Trophoblast cell (in vitro differentiated cells and primary cell): ENCODE results near the gene OGFOD2.

Experiments
- DNase-seq, 2 donors: peaks; one replicate each; pipeline ENCODE4 v3.0.0-alpha.2; 2016
- H2AFZ ChIP-seq: 2 replicates; pipeline ENCODE4 v1.6.1; 2013; ENCODE audit warnings: low read length, moderate library complexity, mild to moderate bottlenecking; ENCODE audit not compliant: insufficient read depth, poor library complexity
- H2AK5ac ChIP-seq: 2 replicates; pipeline ENCODE4 v1.6.1; 2013; ENCODE audit warnings: mild to moderate bottlenecking, low read length
- H2BK120ac ChIP-seq: 2 replicates; pipeline ENCODE4 v1.6.1; 2013; ENCODE audit warnings: low read length, mild to moderate bottlenecking, moderate library complexity; ENCODE audit not compliant: insufficient read depth, poor library complexity
- H2BK12ac ChIP-seq: 2 replicates; pipeline ENCODE4 v1.6.1; 2013; ENCODE audit warnings: mild to moderate bottlenecking, low read length, moderate library complexity
- H2BK5ac ChIP-seq: 2 replicates; pipeline ENCODE4 v1.6.1; 2013; ENCODE audit warnings: low read length, low read depth, moderate library complexity, mild to moderate bottlenecking; ENCODE audit not compliant: poor library complexity
- H3K14ac ChIP-seq: 2 replicates; pipeline ENCODE4 v1.6.1; 2013; ENCODE audit warnings: mild to moderate bottlenecking, low read length
- H3K18ac ChIP-seq: 2 replicates; pipeline ENCODE4 v1.6.1; 2013; ENCODE audit warnings: mild to moderate bottlenecking, low read length
- H3K23ac ChIP-seq: 2 replicates; pipeline ENCODE4 v1.6.1; 2013; ENCODE audit warnings: low read length
- H3K27ac ChIP-seq: 2 replicates; pipeline ENCODE4 v1.5.1; 2013; ENCODE audit warnings: low read depth, mild to moderate bottlenecking, inconsistent platforms, low read length, moderate library complexity
- H3K27me3 ChIP-seq: 2 replicates; pipeline ENCODE4 v1.6.1; 2013; ENCODE audit warnings: inconsistent platforms, mild to moderate bottlenecking, low read length, moderate library complexity; ENCODE audit not compliant: insufficient read depth
- H3K36me3 ChIP-seq, 2 experiments: 1 replicate in 1 of 2; 2 replicates in 1 of 2; pipeline ENCODE4 v1.6.1; 2013; ENCODE audit warnings: low read length in 2 of 2, mild to moderate bottlenecking in 2 of 2, moderate library complexity in 1 of 2; ENCODE audit not compliant: insufficient read depth in 2 of 2, control insufficient read depth in 1 of 2
- H3K4ac ChIP-seq: 2 replicates; pipeline ENCODE4 v1.6.1; 2013; ENCODE audit warnings: low read depth, mild to moderate bottlenecking, low read length, moderate library complexity
- H3K4me1 ChIP-seq, 2 experiments: 1 replicate in 1 of 2; 2 replicates in 1 of 2; pipeline ENCODE4 v1.6.1; 2013; ENCODE audit warnings: low read length in 2 of 2, mild to moderate bottlenecking in 2 of 2, moderate library complexity in 1 of 2; ENCODE audit not compliant: insufficient read depth in 2 of 2, control insufficient read depth in 1 of 2
- H3K4me2 ChIP-seq: 2 replicates; pipeline ENCODE4 v1.6.1; 2013; ENCODE audit warnings: inconsistent platforms, mild to moderate bottlenecking, low read length, moderate library complexity
- H3K4me3 ChIP-seq: 2 replicates; pipeline ENCODE4 v1.5.1; 2013; ENCODE audit warnings: mild to moderate bottlenecking, low read depth, low read length, inconsistent platforms
- H3K79me1 ChIP-seq: one replicate; pipeline ENCODE4 v1.6.1; 2013; ENCODE audit warnings: low read length
- H3K79me2 ChIP-seq: 2 replicates; pipeline ENCODE4 v1.6.1; 2013; ENCODE audit warnings: low read length, mild to moderate bottlenecking; ENCODE audit not compliant: control insufficient read depth, insufficient read depth, poor library complexity
- H3K9ac ChIP-seq: 2 replicates; pipeline ENCODE4 v1.6.1; 2013; ENCODE audit warnings: mild to moderate bottlenecking, low read length
- H3K9me3 ChIP-seq: 2 replicates; pipeline ENCODE4 v1.6.1; 2013; ENCODE audit warnings: low read depth, mild to moderate bottlenecking, control low read depth, inconsistent platforms, low read length; ENCODE audit not compliant: insufficient read depth
- H4K12ac ChIP-seq: 2 replicates; pipeline ENCODE4 v1.6.1; 2013; ENCODE audit warnings: low read depth, mild to moderate bottlenecking, low read length, moderate library complexity
- H4K8ac ChIP-seq: 2 replicates; pipeline ENCODE4 v1.6.1; 2013; ENCODE audit warnings: low read depth, mild to moderate bottlenecking, low read length, moderate library complexity
- H4K91ac ChIP-seq: one replicate; pipeline ENCODE4 v1.6.1; 2013; ENCODE audit warnings: low read depth, mild to moderate bottlenecking, low read length, moderate library complexity
- WGBS: extraction: QIAGEN DNeasy Blood & Tissue Kit; methylation state at CpG from one replicate; pipeline ENCODE4 v1.1.7; 2013; ENCODE audit warnings: missing lambda C conversion rate; ENCODE audit not compliant: insufficient read length, insufficient coverage; ENCODE audit errors: extremely low coverage; 5-methylcytosine and 5-hydroxymethylcytosine counted together

Gene OGFOD2

GRCh38 chr12:122929812-122930211 lies 45.2 kb upstream of the OGFOD2 start:
- Histone ChIP-seq H2BK5ac (no peak overlapping the region), H2BK120ac (no peak overlapping the region), H3K4me1 (no peaks in the 10 kb centered on the region), H4K12ac (no peak overlapping the region), H3K23ac (no peak overlapping the region), H2AFZ (no peak overlapping the region), H3K4ac (no peak overlapping the region), H3K79me2 (no peaks in the 10 kb centered on the region), H4K91ac (no peak overlapping the region), H3K18ac (no peak overlapping the region), H2AK5ac (no peak overlapping the region), H3K27ac (no peak overlapping the region), H3K9ac (no peak overlapping the region), H3K4me2 (no peak overlapping the region), H3K79me1 (no peaks in the 10 kb centered on the region), H3K4me3 (no peak overlapping the region), H2BK12ac (no peak overlapping the region), H3K9me3 (no peaks in the 10 kb centered on the region), H3K14ac (no peak overlapping the region), H3K27me3 (no peaks in the 10 kb centered on the region), H4K8ac (no peak overlapping the region), H3K36me3 (no peaks in the 10 kb centered on the region)
- WGBS = no CpG with 5 or more reads among the region's 23 CpGs
- DNase-seq = no peak

GRCh38 chr12:122932207-122932606 lies 42.8 kb upstream of the OGFOD2 start:
- no peaks in the 10 kb centered on the region for H3K9me3 ChIP-seq
- peaks cover 0 to 3% of the 10 kb centered on the region in 2 experiments for H3K4me1 ChIP-seq
- no peak overlapping the region for H2BK120ac ChIP-seq
- no peaks in the 10 kb centered on the region for H3K79me1 ChIP-seq
- no peak overlapping the region for H2AK5ac ChIP-seq
- H2AFZ ChIP-seq = no peak overlapping the region
- H3K36me3 ChIP-seq = no peaks in the 10 kb centered on the region
- no peak overlapping the region for H4K12ac ChIP-seq
- no peaks in the 10 kb centered on the region for H3K27me3 ChIP-seq
- H3K23ac ChIP-seq = no peak overlapping the region
- no peak overlapping the region for H3K9ac ChIP-seq
- WGBS = no CpG with 5 or more reads among the region's 8 CpGs
- H3K27ac ChIP-seq = no peak overlapping the region
- no peak overlapping the region for H3K18ac ChIP-seq
- H3K4me2 ChIP-seq = no peak overlapping the region
- H4K91ac ChIP-seq = no peak overlapping the region
- H3K14ac ChIP-seq = no peak overlapping the region
- no peak overlapping the region for H2BK5ac ChIP-seq
- H2BK12ac ChIP-seq = no peak overlapping the region
- H4K8ac ChIP-seq = no peak overlapping the region
- no peak overlapping the region for H3K4ac ChIP-seq
- H3K4me3 ChIP-seq = no peak overlapping the region
- no peaks in the 10 kb centered on the region for H3K79me2 ChIP-seq
- no peak for DNase-seq

- H3K9ac ChIP-seq = no peak overlapping the region
- no peaks in the 10 kb centered on the region for H3K79me2 ChIP-seq
- H3K4ac ChIP-seq = no peak overlapping the region
- no peak overlapping the region for H3K4me3 ChIP-seq
- H3K4me2 ChIP-seq = no peak overlapping the region
- WGBS = no CpG with 5 or more reads among the region's 3 CpGs
- no peak overlapping the region for H2AK5ac ChIP-seq
- no peak overlapping the region for H4K8ac ChIP-seq
- no peak overlapping the region for H3K23ac ChIP-seq
- no peak overlapping the region for H3K18ac ChIP-seq
- H3K14ac ChIP-seq = no peak overlapping the region
- no peak overlapping the region for H2BK12ac ChIP-seq
- H4K91ac ChIP-seq = no peak overlapping the region
- no peak overlapping the region for H2AFZ ChIP-seq
- H3K36me3 ChIP-seq = no peaks in the 10 kb centered on the region
- H3K9me3 ChIP-seq = no peaks in the 10 kb centered on the region
- no peaks in the 10 kb centered on the region for H3K27me3 ChIP-seq
- H4K12ac ChIP-seq = no peak overlapping the region
- H3K27ac ChIP-seq = no peak overlapping the region
- peaks cover 0 to 3% of the 10 kb centered on the region in 2 experiments for H3K4me1 ChIP-seq
- DNase-seq = no peak
- no peak overlapping the region for H2BK120ac ChIP-seq
- H3K79me1 ChIP-seq = no peaks in the 10 kb centered on the region
- no peak overlapping the region for H2BK5ac ChIP-seq
Measured at GRCh38 chr12:122934722-122935121, 40.3 kb upstream of the OGFOD2 start.

- Histone ChIP-seq H2BK12ac (no peak overlapping the region), H4K12ac (no peak overlapping the region), H3K9me3 (no peaks in the 10 kb centered on the region), H2AFZ (no peak overlapping the region), H3K79me2 (no peaks in the 10 kb centered on the region), H3K36me3 (no peaks in the 10 kb centered on the region), H3K4me2 (no peak overlapping the region), H3K4me3 (no peak overlapping the region), H4K8ac (no peak overlapping the region), H3K27me3 (no peaks in the 10 kb centered on the region), H3K4me1 (peaks cover 0 to 3% of the 10 kb centered on the region in 2 experiments), H2AK5ac (no peak overlapping the region), H3K27ac (no peak overlapping the region), H2BK120ac (no peak overlapping the region), H3K18ac (no peak overlapping the region), H3K14ac (no peak overlapping the region), H4K91ac (no peak overlapping the region), H3K4ac (no peak overlapping the region), H3K23ac (no peak overlapping the region), H3K9ac (no peak overlapping the region), H2BK5ac (no peak overlapping the region), H3K79me1 (no peaks in the 10 kb centered on the region)
- peak; percentile 13 to 62 for DNase-seq
- WGBS = no CpG with 5 or more reads among the region's 8 CpGs
Measured at GRCh38 chr12:122935318-122935717, 39.7 kb upstream of the OGFOD2 start.
